MM.1S (cell line): ENCODE measurements around the gene KCNJ15.

Source experiments
- CTCF ChIP-seq: fragments of 300-600 bp; sonication (generic); IDR thresholded peaks from 2 replicates; pipeline ENCODE4 v1.5.1; 2016; ENCODE audit warnings: antibody characterized with exemption, low read length, mixed read lengths
- EZH2 ChIP-seq: fragments of 300-600 bp; sonication (generic); optimal IDR thresholded peaks from 2 replicates; pipeline ENCODE3; 2017; ENCODE audit warnings: low read depth, mild to moderate bottlenecking, antibody characterized with exemption, low read length, mixed read lengths
- EZH2phosphoT487 ChIP-seq: fragments of 300-600 bp; sonication (generic); IDR thresholded peaks from 2 replicates; pipeline ENCODE4 v1.6.1; 2018; ENCODE audit warnings: antibody characterized with exemption, low read length

- TF ChIP-seq CTCF = no peak
- no peak for TF ChIP-seq EZH2
- TF ChIP-seq EZH2phosphoT487 = no peak
Observed at GRCh38 chr21:38329162-38329561, 72.4 kb downstream of the KCNJ15 start.
